BLaER1 treated with 17β-estradiol and CSF1 and Interleukin-3, amounts not matched to agents 10 nM and 100 nM (cell line): ENCODE data around the gene BBS12.

ENCODE experiments used
- H3K27ac ChIP-seq, 11 experiments: shearing (Covaris generic); formaldehyde crosslinking; 2 replicates each; pipeline ENCODE4 v1.8.1; 2022
- H3K27me3 ChIP-seq, 11 experiments: shearing (Covaris generic); formaldehyde crosslinking; 2 replicates each; pipeline ENCODE4 v1.8.1; 2022
- H3K36me3 ChIP-seq, 11 experiments: shearing (Covaris generic); formaldehyde crosslinking; 2 replicates each; pipeline ENCODE4 v1.8.1; 2022
- H3K4me1 ChIP-seq, 10 experiments: shearing (Covaris generic); formaldehyde crosslinking; 2 replicates each; pipeline ENCODE4 v1.8.1; 2022
- H3K4me2 ChIP-seq, 11 experiments: shearing (Covaris generic); formaldehyde crosslinking; 2 replicates each; pipeline ENCODE4 v1.8.1; 2022
- H3K4me3 ChIP-seq, 10 experiments: shearing (Covaris generic); formaldehyde crosslinking; 2 replicates each; pipeline ENCODE4 v1.8.1; 2022
- H3K9ac ChIP-seq, 11 experiments: shearing (Covaris generic); formaldehyde crosslinking; 2 replicates each; pipeline ENCODE4 v1.8.1; 2022
- H3K9me3 ChIP-seq, 11 experiments: shearing (Covaris generic); formaldehyde crosslinking; replicated peaks in 1 of 11; 2 replicates each; pipeline ENCODE4 v1.8.1; 2022
- H4K20me1 ChIP-seq, 11 experiments: shearing (Covaris generic); formaldehyde crosslinking; 2 replicates each; pipeline ENCODE4 v1.8.1; 2022
- Cebpa-rat ChIP-seq, 11 experiments: shearing (Covaris generic); IDR thresholded peaks; 2 replicates each; pipeline ENCODE4 v1.8.1; 2022

The BBS12 gene

DNA sequence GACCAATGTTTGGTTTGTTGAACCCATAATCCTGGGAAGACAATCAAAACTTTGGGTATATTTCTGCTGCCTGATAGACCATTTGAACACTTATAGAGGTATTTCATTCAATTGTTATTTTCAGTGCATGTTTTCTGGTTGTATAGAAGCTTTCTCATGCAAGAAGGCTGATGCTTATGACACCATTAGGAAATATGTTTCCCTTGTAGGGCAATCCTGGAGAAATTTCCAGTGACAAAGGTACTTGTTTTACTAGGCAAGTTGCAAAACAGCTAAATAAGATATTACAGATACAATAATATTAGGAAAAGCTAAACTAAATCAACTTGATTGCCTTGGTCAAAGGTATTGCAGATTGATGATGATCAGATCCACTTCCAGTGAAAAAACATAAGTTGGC lies 61.3 kb downstream of the BBS12 start:
- no peaks in the 10 kb centered on the region for H3K9me3 ChIP-seq

More for the DNA sequence above, 61.3 kb downstream of the BBS12 start:
- H3K4me3 ChIP-seq: no peak overlapping the region
- no peaks in the 10 kb centered on the region for H4K20me1 ChIP-seq
- no peaks in the 10 kb centered on the region for H3K27me3 ChIP-seq
- H3K27ac ChIP-seq: no peak overlapping the region
- no peak overlapping the region for H3K4me2 ChIP-seq
- H3K9ac ChIP-seq: no peak overlapping the region
- H3K36me3 ChIP-seq: no peaks in the 10 kb centered on the region
- peaks cover 0 to 29% (median 6%) of the 10 kb centered on the region in 10 experiments; a peak in 9 of 20 replicates for H3K4me1 ChIP-seq
- TF ChIP-seq Cebpa-rat (IDR thresholded peaks at IDR 0.05): no peak
